HG03175 (cell line): ENCODE data around the gene SYNDIG1L.

Source experiments
- ATAC-seq: cut with Tn5 transposase; IDR thresholded peaks from one replicate; pipeline ENCODE4 v1.9.1; 2021; ENCODE audit warnings: mild to moderate bottlenecking, moderate library complexity; ENCODE audit not compliant: unreplicated experiment

The SYNDIG1L gene

GRCh38 chr14:74364271-74364880 is 61.6 kb downstream of the SYNDIG1L start:
- no peak for ATAC-seq

- ATAC-seq: peak; percentile 45
Observed at GRCh38 chr14:74362361-74362915, 63.6 kb downstream of the SYNDIG1L start.

- ATAC-seq: no peak
Observed at GRCh38 chr14:74360163-74360562, 65.8 kb downstream of the SYNDIG1L start.

DNA sequence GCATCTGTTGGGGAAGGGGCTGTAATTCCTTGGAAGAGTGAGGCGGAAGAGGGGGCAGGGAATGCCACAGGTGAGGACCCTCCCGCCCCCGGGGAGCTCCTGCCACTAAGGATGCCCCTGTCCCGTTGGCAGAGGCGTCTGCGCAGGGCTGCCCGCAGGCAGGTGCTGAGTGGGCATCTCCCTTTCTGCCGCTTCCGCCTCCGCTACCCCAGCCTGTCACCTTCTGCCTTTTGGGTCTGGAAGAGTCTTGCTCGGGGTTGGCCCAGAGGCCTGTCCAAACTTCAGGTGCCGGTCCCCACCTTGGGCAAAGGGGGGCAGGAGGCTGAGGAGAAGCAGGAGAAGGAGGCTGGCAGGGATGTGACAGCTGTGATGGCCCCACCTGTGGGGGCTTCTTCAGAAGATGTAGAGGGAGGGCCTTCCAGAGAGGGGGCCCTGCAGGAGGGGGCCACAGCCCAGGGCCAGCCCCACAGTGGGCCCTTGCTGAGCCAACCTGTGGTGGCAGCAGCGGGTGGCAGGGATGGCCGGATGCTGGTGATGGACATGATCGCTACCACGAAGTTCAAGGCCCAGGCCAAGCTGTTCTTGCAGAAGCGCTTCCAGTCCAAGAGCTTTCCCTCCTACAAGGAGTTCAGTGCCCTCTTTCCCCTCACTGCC is 67.7 kb downstream of the SYNDIG1L start:
- ATAC-seq: no peak

DNA sequence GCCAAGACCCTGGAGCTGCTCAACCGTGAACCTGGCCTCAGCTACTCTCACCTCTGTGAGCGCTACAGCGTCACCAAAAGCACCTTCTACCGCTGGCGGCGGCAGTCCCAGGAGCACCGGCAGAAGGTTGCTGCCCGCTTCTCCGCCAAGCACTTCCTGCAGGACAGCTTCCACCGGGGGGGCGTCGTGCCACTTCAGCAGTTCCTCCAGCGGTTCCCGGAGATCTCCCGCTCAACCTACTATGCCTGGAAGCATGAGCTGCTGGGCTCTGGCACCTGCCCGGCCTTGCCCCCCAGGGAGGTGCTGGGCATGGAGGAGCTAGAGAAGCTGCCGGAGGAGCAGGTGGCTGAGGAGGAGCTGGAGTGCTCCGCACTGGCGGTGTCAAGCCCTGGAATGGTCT is 68.4 kb downstream of the SYNDIG1L start:
- ATAC-seq: no peak

DNA sequence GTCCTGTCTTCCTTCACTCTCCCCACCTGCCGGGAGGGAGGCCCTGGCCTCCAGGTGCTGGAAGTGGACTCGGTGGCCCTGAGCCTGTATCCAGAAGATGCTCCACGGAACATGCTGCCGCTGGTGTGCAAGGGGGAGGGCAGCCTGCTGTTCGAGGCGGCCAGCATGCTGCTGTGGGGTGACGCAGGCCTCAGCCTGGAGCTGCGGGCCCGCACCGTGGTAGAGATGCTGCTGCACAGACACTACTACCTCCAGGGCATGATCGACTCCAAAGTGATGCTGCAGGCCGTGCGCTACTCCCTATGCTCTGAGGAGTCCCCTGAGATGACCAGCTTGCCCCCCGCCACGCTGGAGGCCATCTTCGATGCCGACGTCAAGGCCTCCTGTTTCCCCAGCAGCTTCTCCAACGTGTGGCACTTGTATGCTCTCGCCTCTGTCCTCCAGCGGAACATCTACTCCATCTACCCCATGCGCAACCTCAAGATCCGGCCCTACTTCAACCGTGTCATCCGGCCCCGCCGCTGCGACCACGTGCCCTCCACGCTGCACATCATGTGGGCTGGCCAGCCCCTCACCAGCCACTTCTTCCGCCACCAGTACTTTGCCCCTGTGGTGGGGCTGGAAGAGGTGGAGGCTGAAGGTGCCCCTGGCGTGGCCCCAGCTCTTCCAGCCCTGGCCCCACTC is 69.0 kb downstream of the SYNDIG1L start:
- ATAC-seq: no peak
